GM19043 (cell line): Measurements from ENCODE around the gene CYP4F12.

Source experiments
- ATAC-seq: cut with Tn5 transposase; IDR thresholded peaks from one replicate; pipeline ENCODE4 v1.9.1; 2021; ENCODE audit warnings: low read depth; ENCODE audit not compliant: unreplicated experiment

Gene CYP4F12, protein sequence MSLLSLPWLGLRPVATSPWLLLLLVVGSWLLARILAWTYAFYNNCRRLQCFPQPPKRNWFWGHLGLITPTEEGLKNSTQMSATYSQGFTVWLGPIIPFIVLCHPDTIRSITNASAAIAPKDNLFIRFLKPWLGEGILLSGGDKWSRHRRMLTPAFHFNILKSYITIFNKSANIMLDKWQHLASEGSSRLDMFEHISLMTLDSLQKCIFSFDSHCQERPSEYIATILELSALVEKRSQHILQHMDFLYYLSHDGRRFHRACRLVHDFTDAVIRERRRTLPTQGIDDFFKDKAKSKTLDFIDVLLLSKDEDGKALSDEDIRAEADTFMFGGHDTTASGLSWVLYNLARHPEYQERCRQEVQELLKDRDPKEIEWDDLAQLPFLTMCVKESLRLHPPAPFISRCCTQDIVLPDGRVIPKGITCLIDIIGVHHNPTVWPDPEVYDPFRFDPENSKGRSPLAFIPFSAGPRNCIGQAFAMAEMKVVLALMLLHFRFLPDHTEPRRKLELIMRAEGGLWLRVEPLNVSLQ

DNA sequence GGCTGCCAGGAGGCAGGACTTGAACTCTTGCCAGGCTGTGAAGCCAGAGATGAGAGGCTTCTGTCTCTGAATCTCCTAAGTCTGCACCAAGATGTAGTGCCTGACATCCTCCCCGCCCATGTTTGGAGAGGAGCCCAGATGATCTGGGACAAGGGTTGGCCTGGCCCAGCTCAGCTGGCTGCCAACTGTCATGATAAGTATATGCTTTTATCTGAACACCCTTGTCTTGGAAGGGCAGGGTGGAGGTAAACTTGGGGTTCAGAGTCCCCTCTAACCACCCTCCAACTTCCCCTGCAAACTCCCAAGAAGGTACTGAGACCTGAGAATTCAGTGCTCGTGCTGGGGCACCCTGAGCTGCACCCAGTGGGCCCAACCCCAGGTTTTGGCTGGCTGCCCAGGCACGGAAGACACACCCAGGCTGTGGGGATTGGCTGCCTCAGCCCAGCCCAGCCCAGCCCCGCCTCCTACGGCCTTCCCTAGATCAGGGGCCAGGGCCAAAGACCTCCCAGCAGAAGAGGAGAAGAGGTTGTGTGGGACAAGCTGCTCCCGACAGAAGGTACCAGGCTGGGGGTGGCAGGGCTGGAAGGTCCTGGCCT lies at the start of gene CYP4F12:
Gene CYP4F12 (plus strand): TSS at position 508 of the 596 bp plus-strand sequence. CDS start 443 bp downstream, outside the sequence.
- ATAC-seq: no peak

DNA sequence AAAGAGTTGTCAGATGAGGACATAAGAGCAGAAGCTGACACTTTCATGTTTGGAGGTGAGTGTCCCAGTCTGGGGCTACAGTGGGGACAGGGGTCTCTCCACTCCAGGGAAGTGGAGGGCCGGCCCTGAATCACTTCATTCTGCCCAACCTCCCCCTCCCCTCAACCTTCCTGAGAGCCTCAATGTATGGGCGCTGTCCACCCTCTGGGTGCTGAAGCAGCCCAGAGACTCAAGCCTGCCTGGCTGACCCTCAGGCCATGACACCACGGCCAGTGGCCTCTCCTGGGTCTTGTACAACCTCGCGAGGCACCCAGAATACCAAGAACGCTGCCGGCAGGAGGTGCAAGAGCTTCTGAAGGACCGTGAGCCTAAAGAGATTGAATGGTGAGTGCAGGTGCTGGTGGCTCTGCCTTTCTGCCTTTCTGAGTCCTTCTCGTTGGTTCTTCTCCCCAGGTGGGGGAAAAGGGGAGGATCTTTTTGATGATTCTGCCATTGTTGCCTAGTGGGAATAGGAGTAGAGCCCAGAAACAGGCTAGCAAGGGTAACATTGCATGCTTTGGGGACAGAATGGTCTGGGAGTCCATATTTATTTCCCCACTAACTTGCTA lies 49.1 kb upstream of the CYP4F12 start:
- ATAC-seq: no peak

DNA sequence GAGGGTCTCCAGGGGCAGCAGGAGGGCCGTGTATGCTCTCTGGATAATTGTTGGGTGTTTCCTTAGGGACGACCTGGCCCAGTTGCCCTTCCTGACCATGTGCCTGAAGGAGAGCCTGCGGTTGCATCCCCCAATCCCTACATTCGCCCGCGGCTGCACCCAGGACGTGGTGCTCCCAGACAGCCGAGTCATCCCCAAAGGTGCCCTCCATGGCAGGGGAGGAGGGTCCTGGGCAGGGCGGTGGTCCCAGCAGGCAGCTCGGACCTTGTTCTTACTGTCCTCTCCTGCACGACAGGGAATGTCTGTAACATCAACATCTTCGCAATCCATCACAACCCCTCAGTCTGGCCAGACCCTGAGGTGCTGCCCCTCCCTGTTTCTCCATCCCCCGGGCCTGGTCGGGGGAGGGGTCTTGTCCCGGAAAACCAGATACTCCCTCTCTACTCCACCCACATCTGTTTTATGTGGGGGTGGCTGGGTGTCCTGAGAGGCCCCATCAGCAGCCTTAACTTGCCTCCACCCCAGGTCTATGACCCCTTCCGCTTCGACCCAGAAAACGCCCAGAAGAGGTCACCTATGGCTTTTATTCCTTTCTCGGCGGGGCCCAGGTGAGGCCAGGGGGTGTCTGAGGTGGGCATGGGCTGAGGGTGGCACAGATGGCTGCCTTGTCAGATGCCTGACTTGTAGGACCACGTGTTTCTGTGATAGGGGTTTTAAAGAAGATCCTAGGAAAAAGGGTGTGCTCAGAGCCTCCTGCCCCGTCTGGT lies 44.5 kb upstream of the CYP4F12 start:
- no peak for ATAC-seq

DNA sequence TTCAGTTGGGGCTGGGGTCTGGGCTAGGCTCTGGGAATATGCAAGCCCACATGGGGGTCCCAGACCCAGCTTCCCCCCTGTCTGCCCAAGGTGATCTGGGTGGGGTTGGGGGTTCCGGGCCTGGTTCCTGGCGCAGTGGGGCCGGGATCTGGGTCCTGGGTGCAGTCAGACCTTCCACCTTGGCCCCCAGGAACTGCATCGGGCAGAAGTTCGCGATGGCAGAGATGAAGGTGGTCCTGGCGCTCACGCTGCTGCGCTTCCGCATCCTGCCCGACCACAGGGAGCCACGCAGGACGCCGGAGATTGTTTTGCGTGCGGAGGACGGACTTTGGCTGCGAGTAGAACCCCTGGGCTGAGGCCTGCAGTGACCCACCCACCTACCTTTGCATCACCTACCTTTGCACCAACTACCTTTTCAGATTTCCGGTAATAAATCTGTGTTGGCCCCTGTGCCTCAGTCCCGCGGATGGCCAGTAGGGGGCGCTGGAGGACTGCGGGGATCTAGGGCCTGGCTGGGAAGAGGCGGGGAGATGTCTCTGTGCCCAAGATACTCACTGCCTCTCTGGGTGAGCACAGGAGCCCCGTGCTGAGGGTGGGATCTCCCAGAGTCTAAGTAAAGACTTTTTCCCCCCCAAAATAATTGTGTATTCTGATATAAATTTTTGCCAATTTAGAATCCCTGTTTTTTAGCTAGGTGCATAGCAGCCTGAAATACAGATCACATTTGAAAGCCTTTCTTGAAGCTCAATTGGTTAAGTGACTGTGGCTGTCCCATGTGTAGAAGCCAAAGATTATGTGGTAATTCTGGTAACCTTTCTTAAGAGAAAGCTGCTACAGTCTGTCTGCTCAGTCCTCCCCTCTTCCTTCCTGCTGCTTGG lies 43.6 kb upstream of the CYP4F12 start:
- ATAC-seq: no peak

DNA sequence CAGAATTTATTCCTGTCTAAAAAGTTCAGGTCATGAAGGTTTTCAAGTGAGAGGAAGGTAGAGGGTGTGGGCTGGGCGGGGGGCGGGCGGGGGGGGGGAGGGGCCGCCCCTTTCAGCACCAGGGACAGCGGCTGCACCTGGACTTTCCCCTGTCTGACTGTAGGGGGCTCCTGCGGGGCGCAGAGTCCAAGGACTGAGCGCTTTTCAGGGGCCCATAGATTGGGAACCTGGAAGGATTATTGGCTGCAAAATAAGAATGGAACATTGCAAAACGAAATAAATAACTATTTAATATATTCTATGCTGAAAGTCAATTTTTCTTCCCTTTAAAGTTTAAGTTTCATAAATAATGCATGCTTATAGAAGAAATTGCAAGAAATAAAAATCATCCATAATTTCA lies 41.1 kb upstream of the CYP4F12 start:
- ATAC-seq: no peak

DNA sequence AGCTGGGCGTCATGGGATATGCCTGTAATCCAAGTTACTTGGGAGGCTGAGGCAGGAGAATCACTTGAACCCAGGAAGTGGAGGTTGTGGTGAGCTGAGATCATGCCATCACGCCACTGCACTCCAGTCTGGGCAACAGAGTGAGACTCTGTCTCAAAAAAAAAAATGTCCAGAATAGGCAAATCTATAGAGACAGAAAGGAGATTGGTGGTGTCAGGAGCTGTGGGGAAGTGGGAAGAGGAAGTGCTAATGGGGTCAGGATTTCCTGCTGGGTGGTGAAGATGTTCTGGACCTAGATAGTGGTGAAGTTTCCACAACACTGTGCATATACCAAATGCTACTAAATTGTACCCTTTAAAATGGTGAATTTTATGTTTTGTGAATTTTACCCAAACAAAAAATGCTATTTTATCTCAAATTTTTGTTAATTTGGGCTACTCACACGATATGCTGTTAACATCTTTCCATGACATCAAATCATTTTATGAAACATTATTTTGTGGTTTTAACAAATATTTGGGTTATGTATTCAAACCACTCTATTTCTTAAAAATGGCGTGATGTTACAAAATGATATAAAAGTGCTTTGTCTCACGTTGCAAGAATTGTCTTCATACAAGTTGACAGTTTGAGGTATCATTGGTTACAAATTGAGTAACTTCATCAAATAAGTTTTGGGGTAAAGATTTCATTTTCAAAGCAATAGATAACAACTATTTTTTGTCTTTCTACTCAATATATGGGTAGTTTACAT lies 39.6 kb upstream of the CYP4F12 start:
- no peak for ATAC-seq

DNA sequence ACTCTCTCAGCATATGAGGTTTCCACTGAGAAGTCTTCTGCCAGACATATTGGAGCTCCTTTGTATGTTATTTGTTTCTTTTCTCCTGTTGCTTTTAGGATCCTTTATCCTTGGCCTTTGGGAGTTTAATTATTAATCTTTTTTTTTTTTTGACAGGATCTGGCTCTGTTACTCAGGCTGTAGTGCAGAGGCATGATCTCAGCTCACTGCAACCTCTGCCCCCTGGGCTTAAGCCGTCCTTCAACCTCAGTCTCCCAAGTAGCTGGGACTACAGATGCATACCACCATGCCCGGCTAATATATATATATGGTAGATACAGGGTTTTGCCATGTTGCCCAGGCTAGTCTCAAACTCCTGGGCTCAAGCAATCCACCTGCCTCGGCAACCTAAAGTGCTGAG lies 38.8 kb upstream of the CYP4F12 start:
- no peak for ATAC-seq

DNA sequence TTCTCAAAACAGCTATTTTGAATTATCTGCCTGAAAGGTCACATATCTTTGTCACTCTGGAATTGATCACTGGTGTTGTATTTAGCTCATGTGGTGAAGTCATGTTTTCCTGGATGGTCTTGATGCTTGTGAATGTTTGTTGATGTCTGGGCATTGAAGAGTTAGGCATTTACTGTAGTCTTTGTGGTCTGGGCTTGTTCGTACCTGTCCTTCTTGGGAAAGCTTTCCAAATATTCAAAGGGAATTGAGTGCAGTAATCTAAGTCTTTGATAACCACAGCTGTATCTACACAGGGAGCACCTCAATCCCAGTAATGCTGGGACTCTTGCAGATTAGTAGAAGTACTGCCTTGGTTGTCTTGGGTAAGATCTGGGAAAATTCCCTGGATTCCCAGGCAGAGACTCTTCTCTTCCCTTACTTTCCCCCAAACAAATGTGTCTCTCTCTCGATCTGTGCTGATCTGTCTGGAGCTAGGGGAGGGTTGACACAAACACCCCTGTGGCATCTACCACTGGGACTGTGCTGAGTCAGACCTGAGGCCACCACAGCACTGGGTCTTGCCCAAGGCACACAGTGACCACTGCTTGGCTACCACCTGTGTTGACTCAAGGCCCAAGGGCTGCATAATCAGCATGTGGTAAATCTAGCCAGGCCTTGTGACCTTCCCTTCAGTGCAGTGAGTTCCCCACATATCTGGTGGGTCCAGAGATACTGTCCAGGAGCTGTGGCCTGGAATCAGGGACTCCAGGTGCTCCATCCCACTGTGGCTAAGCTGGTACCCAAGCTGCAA lies 37.7 kb upstream of the CYP4F12 start:
- ATAC-seq: no peak

DNA sequence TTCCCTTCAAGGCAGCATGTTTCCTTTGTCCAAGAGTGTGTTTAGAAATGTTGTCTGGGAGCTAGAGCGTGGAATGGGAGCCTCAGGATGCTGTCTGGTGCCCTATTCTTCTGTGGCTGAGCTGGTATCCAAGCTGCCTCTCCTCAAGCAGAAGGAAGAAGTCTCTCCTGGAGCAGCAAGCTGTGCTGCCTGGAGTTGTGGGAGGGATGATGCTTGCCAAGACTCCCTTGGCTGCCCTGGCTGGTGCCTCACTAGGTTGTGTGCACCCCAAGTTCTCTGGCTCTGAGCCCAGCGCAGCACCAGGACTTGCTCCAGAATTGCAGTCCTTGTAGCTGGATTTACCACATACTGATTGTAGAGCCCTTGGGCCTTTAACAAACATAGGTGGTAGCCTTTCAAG lies 36.9 kb upstream of the CYP4F12 start:
- no peak for ATAC-seq

DNA sequence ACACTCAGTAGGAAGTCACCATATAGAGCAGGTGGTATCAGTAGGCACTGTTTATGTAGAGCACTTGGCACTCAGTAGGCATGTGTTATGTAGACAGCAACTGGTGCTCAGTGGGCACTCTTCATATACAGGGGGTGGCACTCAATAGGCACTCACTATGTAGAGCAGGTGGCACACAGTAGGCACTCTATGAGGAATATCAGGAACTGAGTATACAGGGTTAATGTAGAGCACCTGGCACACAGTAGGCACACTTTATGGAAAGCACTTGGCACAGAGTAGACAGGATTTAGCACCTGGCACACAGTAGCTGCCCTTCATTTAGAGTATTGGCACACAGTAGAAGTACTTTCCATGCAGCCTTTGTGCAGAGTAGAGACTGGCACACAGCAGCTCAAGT lies 33.3 kb upstream of the CYP4F12 start:
- no peak for ATAC-seq

DNA sequence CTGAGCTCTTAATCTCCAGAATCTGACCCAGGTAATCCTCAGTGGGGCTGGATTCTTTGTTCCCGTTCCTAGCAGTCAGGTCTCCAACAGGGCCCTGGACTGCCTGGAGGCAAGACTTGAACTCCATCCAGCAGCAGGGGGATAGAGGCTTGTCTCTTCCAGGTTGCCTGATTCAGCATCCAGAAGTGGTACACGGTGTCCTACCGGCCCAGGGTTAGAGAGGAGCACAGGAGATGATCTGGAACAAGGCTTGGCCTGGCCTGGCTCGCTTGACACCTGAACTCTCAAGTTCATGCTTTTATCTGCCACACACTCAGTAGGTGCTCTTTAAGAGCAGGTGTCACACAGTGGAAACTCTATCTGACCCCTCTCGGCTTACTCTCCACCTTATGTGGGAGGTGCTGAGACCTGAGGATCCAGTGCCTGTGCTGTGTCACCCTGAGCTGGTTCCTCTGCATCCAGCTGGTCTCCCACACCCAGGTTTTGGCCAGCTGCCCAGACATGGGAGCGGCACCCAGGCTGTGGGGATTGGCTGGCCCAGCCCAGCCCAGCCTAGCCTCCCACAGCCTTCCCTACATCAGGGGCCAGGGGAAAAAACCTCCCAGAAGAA lies 32.5 kb upstream of the CYP4F12 start, which contains the start of gene CYP4F3:
Gene CYP4F3 (plus strand): TSS at position 604 of the 610 bp plus-strand sequence. CDS start 519 bp downstream, outside the sequence.
- no peak for ATAC-seq

DNA sequence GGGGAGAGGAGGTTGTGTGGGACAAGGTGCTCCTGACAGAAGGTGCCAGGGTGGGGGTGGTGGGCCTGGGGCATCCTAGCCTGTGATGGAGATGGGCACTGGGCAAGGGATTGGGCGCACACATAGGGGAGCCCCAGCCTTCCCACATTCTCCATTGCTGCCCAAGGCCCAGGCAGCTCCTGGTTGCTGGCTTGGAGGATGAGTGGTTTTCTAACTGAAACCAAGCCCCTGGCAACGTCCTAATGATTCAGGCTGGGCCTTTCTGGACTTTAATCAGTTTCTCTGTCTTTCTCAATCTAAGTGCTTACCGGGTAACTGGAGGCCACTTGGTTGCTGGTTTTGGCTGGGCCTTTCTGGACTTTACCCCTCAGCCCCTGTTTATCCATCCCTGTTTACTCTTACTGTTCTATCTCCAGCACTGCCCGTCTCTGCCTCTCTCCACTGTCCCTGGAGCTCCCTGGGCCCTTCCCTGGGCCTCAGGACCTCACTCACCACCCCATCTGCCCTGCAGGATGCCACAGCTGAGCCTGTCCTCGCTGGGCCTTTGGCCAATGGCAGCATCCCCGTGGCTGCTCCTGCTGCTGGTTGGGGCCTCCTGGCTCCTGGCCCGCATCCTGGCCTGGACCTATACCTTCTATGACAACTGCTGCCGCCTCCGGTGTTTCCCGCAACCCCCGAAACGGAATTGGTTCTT lies 31.8 kb upstream of the CYP4F12 start:
- no peak for ATAC-seq

DNA sequence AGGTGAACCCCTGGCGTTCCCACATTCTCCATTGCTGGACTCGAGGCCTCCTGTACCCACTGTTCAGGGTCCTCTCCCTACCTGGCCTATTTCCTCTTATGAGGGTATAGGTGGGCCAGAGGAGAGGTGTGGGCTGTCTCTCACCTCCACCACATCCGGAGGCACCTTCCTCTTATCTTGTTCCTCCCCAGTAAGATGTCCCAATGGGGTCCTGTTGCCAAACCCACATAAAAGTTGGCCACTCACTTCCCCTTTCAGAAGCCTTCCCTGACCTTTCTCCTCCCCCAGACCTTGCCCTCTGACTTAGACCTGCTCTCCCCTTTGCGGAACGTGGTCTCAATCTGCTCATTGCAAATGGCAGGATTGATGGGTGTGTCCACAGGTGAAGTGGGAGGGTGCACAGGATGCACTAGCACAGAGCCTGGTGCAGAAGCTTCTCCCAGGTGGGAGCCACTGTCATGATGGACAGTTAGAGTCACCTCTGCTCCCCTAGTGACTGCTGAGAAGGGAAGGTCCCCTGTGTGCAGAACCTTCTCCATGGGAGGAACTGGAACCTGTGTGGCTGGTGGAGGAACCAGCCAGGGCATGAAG lies 30.9 kb upstream of the CYP4F12 start:
- ATAC-seq: no peak

DNA sequence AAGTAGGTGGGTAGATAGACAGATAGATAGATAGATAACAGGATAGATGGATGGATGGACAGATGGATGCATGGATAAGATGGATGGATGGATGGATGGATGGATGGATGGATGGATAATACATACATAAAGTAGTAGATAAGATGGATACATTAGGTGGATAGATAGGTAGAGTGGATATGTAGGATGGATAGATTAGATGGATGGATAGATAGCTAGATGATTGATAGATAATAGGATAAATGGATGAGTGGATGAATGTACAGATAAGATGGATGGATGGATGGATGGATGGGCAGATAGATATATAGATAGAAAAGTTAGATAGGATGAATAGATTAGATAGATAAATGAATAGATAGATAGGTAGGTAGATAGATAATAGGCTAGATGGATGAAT lies 30.1 kb upstream of the CYP4F12 start:
- ATAC-seq: no peak

DNA sequence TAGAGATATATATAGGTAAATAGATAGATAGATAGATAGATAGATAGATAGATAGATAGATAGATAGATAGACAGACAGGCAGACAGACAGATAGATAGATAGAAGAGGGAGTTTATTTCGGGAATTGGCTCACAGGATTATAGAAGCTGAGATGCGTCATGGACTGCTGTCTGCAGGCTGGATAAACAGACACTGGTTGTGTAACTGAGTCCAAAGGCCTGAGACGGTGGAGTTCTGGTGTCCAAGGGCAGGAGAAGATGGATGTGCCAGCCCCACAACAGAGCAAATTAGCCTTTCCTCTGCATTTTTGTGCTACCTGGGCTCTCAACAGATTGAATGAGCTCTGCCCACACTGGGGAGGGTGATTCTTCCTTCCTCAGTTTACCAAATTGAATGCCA lies 29.5 kb upstream of the CYP4F12 start:
- no peak for ATAC-seq

DNA sequence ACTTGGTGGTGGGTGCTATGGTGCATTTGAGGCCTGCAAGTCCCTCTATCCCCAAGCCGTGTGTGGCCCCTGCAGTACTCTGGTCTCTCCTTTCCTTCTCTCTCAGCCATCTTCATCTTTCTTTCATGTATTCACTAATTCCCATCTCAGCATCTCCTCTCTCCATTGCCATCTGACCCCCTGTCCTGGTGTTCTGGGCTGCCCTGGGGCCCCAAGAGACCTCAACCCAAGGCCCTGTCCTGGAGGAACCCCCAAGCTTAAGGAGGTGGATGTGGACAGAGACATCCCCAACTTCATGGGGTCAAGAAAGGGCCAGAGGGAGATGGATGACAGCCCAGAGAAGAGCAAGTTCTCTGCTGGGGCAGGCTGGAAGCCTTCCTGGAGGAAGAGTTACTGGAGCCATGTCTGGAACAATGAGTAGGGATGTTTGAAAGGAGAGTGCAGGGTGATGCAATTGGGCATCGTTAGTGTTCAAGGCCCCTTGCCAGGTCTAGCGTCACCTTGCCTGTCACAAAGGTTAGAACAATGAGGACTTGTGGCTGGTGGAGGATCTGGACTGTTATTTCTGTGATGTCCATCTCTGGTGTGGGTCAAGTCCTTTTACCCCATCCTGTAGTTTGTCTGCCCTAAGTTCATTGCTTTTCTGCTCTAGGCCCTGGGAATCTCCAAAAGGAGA lies 28.7 kb upstream of the CYP4F12 start:
- ATAC-seq: no peak
